WTC11 (cell line): ENCODE results near the gene ZSCAN9. TPM values are rescaled to one million over a fixed set of nuclear protein-coding genes. Genes with fewer than 3 reads are reported as not detected.
A peak's percentile ranks its signal among the peaks of the same experiment; 100 is the strongest.

Experiments
- ATAC-seq: fragments of 200-7000 bp; cut with Tn5 transposase; 2 replicates; pipeline ENCODE4 v1.10.0; 2021; ENCODE audit warnings: mild to moderate bottlenecking, moderate library complexity
- CTCF ChIA-PET: fragments of 300-600 bp; sonication (Branson Sonifier 250); formaldehyde crosslinking; loops from one replicate; lab custom pipeline; 2021; ENCODE audit warnings: antibody characterized with exemption; lab: Charles Lee
- POLR2A ChIA-PET: fragments of 350-600 bp; sonication (Branson Sonifier 250); formaldehyde crosslinking; loops from one replicate; lab custom pipeline; 2021; ENCODE audit warnings: antibody characterized with exemption; lab: Charles Lee
- DNase-seq: peaks from one replicate; pipeline ENCODE4 v3.0.0; 2021; ENCODE audit warnings: low spot score
- H3K27ac Mint-ChIP-seq: 2 replicates; pipeline ENCODE4 v1.8.0; 2021; ENCODE audit warnings: mixed read lengths
- H3K27me3 Mint-ChIP-seq: 2 replicates; pipeline ENCODE4 v1.8.0; 2021; ENCODE audit warnings: low read depth, mild to moderate bottlenecking, moderate library complexity, mixed read lengths
- H3K36me3 Mint-ChIP-seq: 2 replicates; pipeline ENCODE4 v1.8.0; 2021; ENCODE audit warnings: mixed read lengths
- H3K4me1 Mint-ChIP-seq: 2 replicates; pipeline ENCODE4 v1.8.0; 2022; ENCODE audit warnings: mixed read lengths
- H3K4me3 Mint-ChIP-seq: 2 replicates; pipeline ENCODE4 v1.8.0; 2021; ENCODE audit warnings: mild to moderate bottlenecking, moderate library complexity, mixed read lengths
- H3K9me3 Mint-ChIP-seq: 2 replicates; pipeline ENCODE4 v1.8.0; 2021; ENCODE audit warnings: mixed read lengths
- ATF1 ChIP-seq: sonication (generic); formaldehyde crosslinking; IDR thresholded peaks from 2 replicates; pipeline ENCODE4 v1.8.1; 2023; ENCODE audit warnings: mild to moderate bottlenecking, moderate library complexity, missing genetic modification reagents
- ATF6 ChIP-seq: sonication (generic); formaldehyde crosslinking; IDR thresholded peaks from 2 replicates; pipeline ENCODE4 v1.8.1; 2023; ENCODE audit warnings: mild to moderate bottlenecking, missing genetic modification reagents
- CBFB ChIP-seq: sonication (generic); formaldehyde crosslinking; IDR thresholded peaks from 2 replicates; pipeline ENCODE4 v1.8.1; 2022; ENCODE audit warnings: mild to moderate bottlenecking, low read depth, missing genetic modification reagents
- CREM ChIP-seq: sonication (generic); formaldehyde crosslinking; IDR thresholded peaks from 2 replicates; pipeline ENCODE4 v1.8.1; 2022; ENCODE audit warnings: mild to moderate bottlenecking, missing genetic modification reagents, moderate library complexity
- EMX1 ChIP-seq: fragments of 250-450 bp; sonication (Bioruptor Pico); IDR thresholded peaks from 2 replicates; pipeline ENCODE4 v1.8.0; 2021; ENCODE audit warnings: mild to moderate bottlenecking
- ESRRA ChIP-seq: sonication (generic); formaldehyde crosslinking; IDR thresholded peaks from 2 replicates; pipeline ENCODE4 v1.8.1; 2022; ENCODE audit warnings: mild to moderate bottlenecking, missing genetic modification reagents, borderline replicate concordance
- ETV6 ChIP-seq: sonication (generic); formaldehyde crosslinking; IDR thresholded peaks from 2 replicates; pipeline ENCODE4 v1.8.1; 2022; ENCODE audit warnings: mild to moderate bottlenecking, missing genetic modification reagents
- FOXP4 ChIP-seq: sonication (generic); formaldehyde crosslinking; IDR thresholded peaks from 2 replicates; pipeline ENCODE4 v1.8.0; 2022; ENCODE audit warnings: mild to moderate bottlenecking, missing genetic modification reagents
- HMGA2 ChIP-seq: fragments of 250-450 bp; sonication (Bioruptor Pico); IDR thresholded peaks from 2 replicates; pipeline ENCODE4 v1.4.0; 2021; ENCODE audit warnings: mild to moderate bottlenecking, moderate library complexity
- MLX ChIP-seq: sonication (generic); formaldehyde crosslinking; IDR thresholded peaks from 2 replicates; pipeline ENCODE4 v1.8.1; 2023; ENCODE audit warnings: mild to moderate bottlenecking, missing genetic modification reagents, moderate library complexity
- PREB ChIP-seq: sonication (generic); formaldehyde crosslinking; IDR thresholded peaks from 2 replicates; pipeline ENCODE4 v1.8.1; 2022; ENCODE audit warnings: mild to moderate bottlenecking, missing genetic modification reagents, moderate library complexity, borderline replicate concordance
- RELA ChIP-seq: sonication (generic); formaldehyde crosslinking; IDR thresholded peaks from 2 replicates; pipeline ENCODE4 v1.8.1; 2022; ENCODE audit warnings: missing genetic modification reagents, mild to moderate bottlenecking, borderline replicate concordance
- USF1 ChIP-seq: sonication (generic); formaldehyde crosslinking; IDR thresholded peaks from 2 replicates; pipeline ENCODE4 v1.8.0; 2022; ENCODE audit warnings: mild to moderate bottlenecking, missing genetic modification reagents
- ZBTB21 ChIP-seq: sonication (generic); formaldehyde crosslinking; IDR thresholded peaks from 2 replicates; pipeline ENCODE4 v1.8.1; 2023; ENCODE audit warnings: mild to moderate bottlenecking, missing genetic modification reagents, borderline replicate concordance
- ZNF121 ChIP-seq: sonication (generic); formaldehyde crosslinking; IDR thresholded peaks from 2 replicates; pipeline ENCODE4 v1.8.0; 2023; ENCODE audit warnings: missing genetic modification reagents
- ZNF219 ChIP-seq: sonication (generic); formaldehyde crosslinking; IDR thresholded peaks from 2 replicates; pipeline ENCODE4 v1.8.0; 2023; ENCODE audit warnings: missing genetic modification reagents, mild to moderate bottlenecking, borderline replicate concordance
- ZNF232 ChIP-seq: sonication (generic); formaldehyde crosslinking; IDR thresholded peaks from 2 replicates; pipeline ENCODE4 v1.8.0; 2022; ENCODE audit warnings: mild to moderate bottlenecking, missing genetic modification reagents
- ZNF281 ChIP-seq: sonication (generic); formaldehyde crosslinking; IDR thresholded peaks from 2 replicates; pipeline ENCODE4 v1.8.0; 2023; ENCODE audit warnings: mild to moderate bottlenecking, missing genetic modification reagents
- ZNF416 ChIP-seq: fragments of 250-450 bp; sonication (Bioruptor Pico); IDR thresholded peaks from 2 replicates; pipeline ENCODE4 v1.9.0; 2021; ENCODE audit warnings: mild to moderate bottlenecking, inconsistent platforms
- total RNA-seq: library from RNA; stranded (reverse); gene quantifications from 3 replicates; pipeline ENCODE4 v1.2.3, GENCODE V29; 2021

ZSCAN9 gene
- total RNA-seq, 1 experiment from 2014 or later = 15.1 TPM

- H3K27me3 Mint-ChIP-seq = peaks cover 54% of the 10 kb centered on the region
Observed at GRCh38 chr6:28224131-28225055, 682 bp upstream of the ZSCAN9 start.

GRCh38 chr6:28226460-28226859 is 1.4 kb downstream of the ZSCAN9 start:
- Mint-ChIP-seq H3K27me3 (peaks cover 33% of the 10 kb centered on the region), H3K36me3 (peaks cover 41% of the 10 kb centered on the region), H3K9me3 (no peaks in the 10 kb centered on the region), H3K27ac (no peak overlapping the region), H3K4me1 (peaks cover 10% of the 10 kb centered on the region), H3K4me3 (peak overlapping the region; percentile 94)
- DNase-seq (no peak), ATAC-seq (no peak)
- POLR2A ChIA-PET = interaction anchor here (0.9 kb wide), 1 partner anchor 41 kb away, joined by 4 read pairs; the partner anchor contains the start of gene ZSCAN26
- CTCF ChIA-PET = interaction anchor here (2.5 kb wide), 1 partner anchor 129 kb away, joined by 10 read pairs; no protein-coding TSS in a partner anchor
- TF ChIP-seq FOXP4 (no peak), ZNF121 (no peak), ATF6 (CRISPR knock-in tag) (no peak), RELA (CRISPR knock-in tag) (no peak), ATF1 (CRISPR knock-in tag) (no peak), PREB (no peak), ZBTB21 (CRISPR knock-in tag) (no peak), ESRRA (no peak), HMGA2 (no peak), ETV6 (CRISPR knock-in tag) (no peak), MLX (no peak)

More at GRCh38 chr6:28224131-28225055, 682 bp upstream of the ZSCAN9 start:
- POLR2A ChIA-PET = interaction anchor here (1.4 kb wide), 1 partner anchor 83 kb away, joined by 7 read pairs; the partner anchor contains the start of gene ZKSCAN8
- DNase-seq = no peak
- TF ChIP-seq ZNF232 (CRISPR knock-in tag) = no peak
- no peak for TF ChIP-seq ZBTB21 (CRISPR knock-in tag)
- no peak for TF ChIP-seq ESRRA
- TF ChIP-seq ZNF281 (CRISPR knock-in tag) = no peak
- TF ChIP-seq ZNF219 (CRISPR knock-in tag) = no peak
- TF ChIP-seq CREM (CRISPR knock-in tag) = no peak
- TF ChIP-seq ZNF416 (CRISPR knock-in tag) = no peak
- TF ChIP-seq USF1 = no peak
- TF ChIP-seq HMGA2 = no peak
- TF ChIP-seq CBFB (CRISPR knock-in tag) = no peak
- no peak for TF ChIP-seq EMX1 (CRISPR knock-in tag)
- TF ChIP-seq, all 79 proteins: peak for 0
- Mint-ChIP-seq H3K9me3 (no peaks in the 10 kb centered on the region), H3K4me1 (peaks cover 10% of the 10 kb centered on the region), H3K36me3 (peaks cover 23% of the 10 kb centered on the region), H3K27ac (no peak overlapping the region), H3K4me3 (peak overlapping the region; percentile 94)
- ATAC-seq = peak; percentile 13; the same call in 1 of the 2 replicates
- CTCF ChIA-PET = no interaction called here
